ENCODE measurements around the gene COL5A1.
"Not testable (repeated sequence)": the region's sequence is repeated elsewhere in the genome, so short reads cannot be mapped to it uniquely, and the experiment has no call there.

COL5A1 gene

DNA sequence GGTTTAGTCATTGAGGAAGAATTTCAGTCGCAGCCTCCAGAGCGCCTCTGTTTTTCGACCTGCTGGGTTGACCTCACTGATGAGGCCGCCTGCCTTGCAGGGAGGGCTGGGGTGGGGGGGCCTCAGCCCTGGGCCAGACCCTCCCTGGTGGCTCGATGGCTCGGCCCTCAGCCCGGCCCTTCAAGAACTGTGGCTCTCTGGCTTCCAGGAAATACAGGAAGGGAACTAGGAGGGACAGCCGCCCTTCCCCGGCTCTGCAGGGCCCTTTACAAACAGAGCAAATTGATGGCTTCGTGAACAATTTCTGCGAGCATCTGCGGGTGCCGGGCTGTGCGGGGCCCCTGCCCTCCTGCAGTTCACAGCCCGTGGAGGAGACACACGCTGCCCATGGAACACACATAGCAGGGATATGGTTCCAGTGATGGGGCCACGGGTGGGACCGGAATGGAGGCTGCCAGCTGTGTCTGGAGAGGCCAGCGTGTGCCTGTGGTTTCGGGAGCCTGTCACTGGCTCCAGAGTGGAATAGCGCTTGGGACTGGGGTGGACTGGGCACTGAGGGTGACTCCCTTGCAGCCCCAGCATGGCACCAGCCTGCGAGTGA, 39.6 kb downstream of the COL5A1 start:
- TF ChIP-seq, protein P1, sequence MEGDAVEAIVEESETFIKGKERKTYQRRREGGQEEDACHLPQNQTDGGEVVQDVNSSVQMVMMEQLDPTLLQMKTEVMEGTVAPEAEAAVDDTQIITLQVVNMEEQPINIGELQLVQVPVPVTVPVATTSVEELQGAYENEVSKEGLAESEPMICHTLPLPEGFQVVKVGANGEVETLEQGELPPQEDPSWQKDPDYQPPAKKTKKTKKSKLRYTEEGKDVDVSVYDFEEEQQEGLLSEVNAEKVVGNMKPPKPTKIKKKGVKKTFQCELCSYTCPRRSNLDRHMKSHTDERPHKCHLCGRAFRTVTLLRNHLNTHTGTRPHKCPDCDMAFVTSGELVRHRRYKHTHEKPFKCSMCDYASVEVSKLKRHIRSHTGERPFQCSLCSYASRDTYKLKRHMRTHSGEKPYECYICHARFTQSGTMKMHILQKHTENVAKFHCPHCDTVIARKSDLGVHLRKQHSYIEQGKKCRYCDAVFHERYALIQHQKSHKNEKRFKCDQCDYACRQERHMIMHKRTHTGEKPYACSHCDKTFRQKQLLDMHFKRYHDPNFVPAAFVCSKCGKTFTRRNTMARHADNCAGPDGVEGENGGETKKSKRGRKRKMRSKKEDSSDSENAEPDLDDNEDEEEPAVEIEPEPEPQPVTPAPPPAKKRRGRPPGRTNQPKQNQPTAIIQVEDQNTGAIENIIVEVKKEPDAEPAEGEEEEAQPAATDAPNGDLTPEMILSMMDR (IDR thresholded peaks at IDR 0.05; ENCODE audit: low read depth, low read length, missing control alignments), result no peak
- no peak overlapping the region for H3K4me3 ChIP-seq (ENCODE audit: low read depth, low read length)
- no peak for DNase-seq (ENCODE audit: low read depth)
- in situ Hi-C loops (cut with HindIII; ENCODE audit: low sequenced_read_pairs), result no loop called here

DNA sequence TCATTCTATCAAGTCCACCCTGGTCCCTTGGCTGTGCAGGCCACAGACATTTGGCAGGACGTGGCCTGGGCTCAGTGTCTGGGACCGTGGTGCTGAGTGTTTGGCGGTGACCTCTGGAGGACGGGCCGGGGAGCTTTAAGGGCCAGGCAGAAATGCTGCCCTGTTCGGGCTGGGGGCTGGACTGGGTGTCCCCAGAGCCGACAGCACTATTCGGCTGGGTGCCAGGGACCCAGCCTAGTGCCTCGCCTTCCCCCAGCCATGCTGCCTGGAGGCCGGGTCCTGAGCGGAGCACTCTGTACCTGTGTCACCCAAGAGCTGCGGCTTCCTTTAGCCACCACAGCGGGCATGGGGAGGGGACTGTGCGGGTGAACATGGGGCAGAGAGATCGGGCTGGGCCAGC, 40.4 kb downstream of the COL5A1 start:
- TF ChIP-seq, protein P1 (IDR thresholded peaks at IDR 0.05; ENCODE audit: low read depth, low read length, missing control alignments), result no peak
- in situ Hi-C loops (cut with HindIII; ENCODE audit: low sequenced_read_pairs), result no loop called here
- no peak for DNase-seq (ENCODE audit: low read depth)
- H3K4me3 ChIP-seq (ENCODE audit: low read depth, low read length), result no peak overlapping the region

DNA sequence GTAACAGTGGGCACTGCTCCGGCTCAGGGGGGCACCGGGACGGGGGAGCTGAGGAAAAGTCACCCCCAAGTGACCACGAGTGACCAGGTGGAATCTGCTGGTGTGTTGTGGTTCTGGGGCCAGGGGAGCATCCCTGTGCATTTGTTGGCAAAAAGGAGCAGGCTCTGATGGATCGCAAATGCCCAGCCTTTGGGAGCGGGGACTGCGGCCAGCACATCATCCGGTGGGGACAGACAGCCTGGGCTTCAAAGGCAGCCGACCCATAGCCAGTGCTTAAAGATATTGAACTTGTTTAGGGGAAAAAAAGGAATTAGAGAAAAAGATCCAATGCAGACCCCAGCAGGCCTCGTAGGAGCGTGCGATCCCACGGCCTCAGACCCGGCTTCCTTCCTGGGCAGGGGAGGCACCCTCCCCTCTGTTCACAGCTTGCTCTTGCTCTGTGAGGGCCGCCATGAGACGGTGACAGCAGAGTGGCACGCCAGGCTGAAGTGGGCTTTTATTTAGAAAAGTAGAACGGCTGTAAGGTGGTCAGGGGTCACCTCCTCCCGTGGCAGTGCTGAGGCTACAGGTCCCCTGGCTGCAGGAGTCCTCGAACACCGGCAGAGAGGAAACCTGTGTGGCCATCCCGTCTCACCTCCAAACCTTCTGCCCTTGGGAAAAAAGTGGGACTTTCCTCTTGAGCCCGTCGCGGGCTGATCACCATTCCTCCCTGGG, 41.2 kb downstream of the COL5A1 start:
- TF ChIP-seq, protein P1 (IDR thresholded peaks at IDR 0.05; ENCODE audit: low read depth, low read length, missing control alignments), result no peak
- in situ Hi-C loops (cut with HindIII; ENCODE audit: low sequenced_read_pairs), result no loop called here
- DNase-seq (ENCODE audit: low read depth), result no peak
- H3K4me3 ChIP-seq (ENCODE audit: low read depth, low read length), result no peak overlapping the region

DNA sequence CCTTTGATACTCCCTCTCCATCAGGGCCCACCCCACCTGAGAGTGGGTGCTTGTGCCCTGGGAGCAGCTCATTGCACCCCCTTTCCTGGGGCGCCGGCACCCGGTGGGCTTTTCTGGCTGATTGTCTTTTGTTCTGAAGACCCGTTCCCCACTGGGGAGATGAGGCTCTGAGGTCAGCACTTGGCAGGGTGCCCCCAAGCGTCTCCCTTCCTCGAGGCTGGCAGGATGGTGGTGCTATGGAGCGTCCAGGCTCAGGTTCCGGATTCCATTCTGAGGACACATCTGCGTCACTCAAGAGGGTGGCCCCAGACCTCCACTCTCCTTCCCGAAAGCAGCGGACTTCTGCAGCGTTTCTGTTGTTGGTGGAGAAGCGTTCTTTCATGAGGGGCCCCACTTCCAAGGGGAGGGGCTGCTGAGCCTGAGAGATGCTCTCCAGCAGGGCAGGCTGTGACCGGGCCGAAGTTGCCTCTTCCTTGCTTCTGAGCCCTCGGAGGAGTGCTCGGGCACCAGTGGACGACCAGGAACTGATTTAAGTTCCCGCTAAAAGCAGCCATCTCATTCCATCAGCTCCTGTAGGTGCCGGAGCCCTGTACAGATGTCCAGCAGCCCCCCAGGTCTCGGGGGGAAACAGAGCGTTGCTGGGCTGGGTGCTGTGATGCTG, 42.2 kb downstream of the COL5A1 start:
- in situ Hi-C loops (cut with HindIII; ENCODE audit: low sequenced_read_pairs), result no loop called here
- TF ChIP-seq, protein P1 (IDR thresholded peaks at IDR 0.05; ENCODE audit: low read depth, low read length, missing control alignments), result no peak
- no peak for DNase-seq (ENCODE audit: low read depth)
- H3K4me3 ChIP-seq (ENCODE audit: low read depth, low read length), result no peak overlapping the region

DNA sequence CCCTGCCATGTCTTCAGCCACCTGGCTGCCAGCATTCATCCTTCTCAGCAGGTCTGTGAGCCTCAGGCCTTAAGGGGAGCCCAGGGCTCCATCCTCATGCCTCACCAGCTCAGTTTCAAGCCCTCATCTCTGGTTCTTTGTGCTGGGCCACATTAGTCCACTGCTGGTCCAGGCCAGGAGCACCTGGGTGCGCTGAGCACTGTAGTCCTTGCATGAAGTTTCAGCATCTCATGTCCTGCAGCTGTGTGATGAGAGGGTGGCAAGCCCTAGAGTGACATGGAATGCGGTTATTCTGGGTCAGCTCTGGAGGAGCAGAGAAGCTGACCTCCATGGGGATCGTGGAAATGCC, 42.7 kb downstream of the COL5A1 start:
- in situ Hi-C loops (cut with HindIII; ENCODE audit: low sequenced_read_pairs), result no loop called here
- TF ChIP-seq, protein P1 (IDR thresholded peaks at IDR 0.05; ENCODE audit: low read depth, low read length, missing control alignments), result no peak
- DNase-seq (ENCODE audit: low read depth), result no peak
- H3K4me3 ChIP-seq (ENCODE audit: low read depth, low read length), result no peak overlapping the region

DNA sequence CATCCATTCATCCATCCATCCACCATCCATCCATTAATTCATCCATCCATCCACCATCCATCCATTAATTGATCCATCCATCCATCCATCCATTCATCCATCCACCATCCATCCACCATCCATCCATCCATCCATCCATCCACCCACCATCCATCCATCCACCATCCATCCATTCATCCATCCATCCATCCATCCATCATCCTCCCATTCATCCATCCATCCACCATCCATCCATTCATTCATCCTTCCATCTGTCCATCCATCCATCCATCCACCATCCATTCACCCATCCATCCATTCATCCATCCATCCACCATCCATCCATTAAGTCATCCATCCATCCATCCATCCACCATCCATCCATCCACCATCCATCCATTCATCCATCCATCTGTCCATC, 43.3 kb downstream of the COL5A1 start:
- in situ Hi-C loops (cut with HindIII; ENCODE audit: low sequenced_read_pairs); H3K4me3 ChIP-seq (ENCODE audit: low read depth, low read length); DNase-seq (ENCODE audit: low read depth): not testable (repeated sequence)

DNA sequence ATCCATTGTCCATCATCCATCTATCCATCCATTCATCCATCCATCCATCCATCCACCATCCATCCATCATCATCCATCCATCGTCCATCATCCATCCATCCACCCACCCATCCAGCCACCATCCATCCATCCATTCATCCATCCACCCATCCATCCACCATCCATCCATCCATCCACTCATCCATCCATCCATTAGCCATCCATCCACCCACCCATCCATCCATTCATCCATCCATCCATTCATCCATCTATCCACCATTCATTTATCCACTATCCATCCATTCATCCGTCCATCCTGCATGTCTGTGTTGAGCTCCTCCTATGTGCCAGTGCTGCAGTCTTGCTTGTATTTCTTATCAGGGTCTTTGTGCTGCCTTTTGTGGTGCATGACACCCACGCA, 44.2 kb downstream of the COL5A1 start:
- in situ Hi-C loops (cut with HindIII; ENCODE audit: low sequenced_read_pairs), result no loop called here
- TF ChIP-seq, protein P1 (IDR thresholded peaks at IDR 0.05; ENCODE audit: low read depth, low read length, missing control alignments), result no peak
- no peak for DNase-seq (ENCODE audit: low read depth)
- H3K4me3 ChIP-seq (ENCODE audit: low read depth, low read length), result no peak overlapping the region

Data from astrocyte of the cerebellum (primary cell).